Adrenal gland (tissue), 12 donors: ENCODE results near the gene EFHC1. TPM values are rescaled to one million over a fixed set of nuclear protein-coding genes. Genes with fewer than 3 reads are reported as not detected.
A peak's percentile ranks its signal among the peaks of the same experiment; 100 is the strongest.

Source experiments
- DNase-seq, 7 donors: peaks; one replicate each; pipeline ENCODE4 v3.0.0-alpha.2; 2019 to 2020
- H3K27ac ChIP-seq, 5 donors: fragments of 200-600 bp; sonication (generic) in 4 of 5; 1 replicate in 3 of 5; 2 replicates in 2 of 5; pipeline versions ENCODE4 v1.5.1 to v1.8.0; 2016 to 2020; ENCODE audit warnings: mild to moderate bottlenecking in 1 of 5
- H3K27me3 ChIP-seq: fragments of 200-600 bp; 2 replicates; pipeline ENCODE4 v1.8.0; 2021
- H3K36me3 ChIP-seq, 2 donors: fragments of 200-600 bp; replicated peaks in 1 of 2; 1 replicate in 1 of 2; 2 replicates in 1 of 2; pipeline versions ENCODE4 v1.5.1 to v1.8.0; 2018 to 2022
- H3K4me1 ChIP-seq, 2 donors: fragments of 200-600 bp; replicated peaks in 1 of 2; 1 replicate in 1 of 2; 2 replicates in 1 of 2; pipeline versions ENCODE4 v1.5.1 to v1.8.0; 2018 to 2021
- H3K4me3 ChIP-seq, 4 donors: fragments of 200-600 bp; sonication (generic) in 3 of 4; one replicate each; pipeline ENCODE4 v1.5.1; 2016 to 2018
- H3K9me3 ChIP-seq, 3 donors: fragments of 200-600 bp; sonication (generic) in 1 of 3; replicated peaks in 1 of 3; 1 replicate in 2 of 3; 2 replicates in 1 of 3; pipeline versions ENCODE4 v1.5.1 to v1.8.0; 2016 to 2021
- CTCF ChIP-seq, 6 experiments: fragments of 450-650 bp in 4 of 6; fragments of 200-600 bp in 2 of 6; sonication (generic) in 1 of 6; IDR thresholded peaks; 1 replicate in 5 of 6; 2 replicates in 1 of 6; pipeline versions ENCODE4 v1.5.1 to v1.8.0; 2016 to 2021; ENCODE audit warnings: antibody characterized with exemption in 6 of 6, mild to moderate bottlenecking in 2 of 6, moderate library complexity in 1 of 6
- POLR2A ChIP-seq, 2 donors: fragments of 450-650 bp; IDR thresholded peaks; one replicate each; pipeline ENCODE4 v1.6.1; 2017; ENCODE audit warnings: antibody characterized with exemption in 2 of 2, mild to moderate bottlenecking in 2 of 2, moderate library complexity in 1 of 2
- WGBS, 4 donors: extraction: QIAGEN DNeasy Blood & Tissue Kit in 2 of 4; methylation state at CpG; one replicate each; pipeline versions ENCODE4 v1.1.5 to v1.1.7; 2013 to 2017; 5-methylcytosine and 5-hydroxymethylcytosine counted together
- intact Hi-C, 2 donors: fragments of 100-400 bp; cut with DNase I; formaldehyde crosslinking; loops; one replicate each; pipeline versions ENCODE4 v1.14.1 to v1.15.0; 2022 to 2023
- polyA plus RNA-seq, 3 donors: library from polyadenylated mRNA; stranded (reverse); fragments of 200-250 nt in 2 of 3; fragments of 350-450 nt in 1 of 3; fragmentation: Illumina TruSeq in 1 of 3; extraction: RNeasy Lipid Tissue Mini Kit (QIAGEN cat#74804) in 1 of 3; gene quantifications; one replicate each; pipeline ENCODE4 v1.2.3, GENCODE V29; 2013 to 2014
- total RNA-seq, 9 donors: library from RNA; depleted of rRNA in 4 of 9; stranded (reverse); fragments of >200 nt in 4 of 9; fragments of 120-200 nt in 1 of 9; fragmentation: NEBNext Ultra II Directional in 1 of 9; extraction: Animal tissue kit (Norgen Biotek cat#: 25700) in 1 of 9; gene quantifications; one replicate each; pipeline versions ENCODE4 v1.1.0 to v1.2.4, GENCODE V29; 2013 to 2023
- donor health status: healthy with polysubstance abuse.
- donor health status: Bipolar disorder and iron deficiency.
- donor health status: DM: yes; HTN: yes; CAD: no.
- donor health status: DM: no; HTN: no; CAD: no.
- donor health status: DM: no; HTN: no; CAD: no.
- donor health status: DM: yes; HTN: yes; CAD: no.

Gene EFHC1
- total and polyA plus RNA-seq, 12 donors: 4.0 to 47.9 (median 16.8) TPM

DNA sequence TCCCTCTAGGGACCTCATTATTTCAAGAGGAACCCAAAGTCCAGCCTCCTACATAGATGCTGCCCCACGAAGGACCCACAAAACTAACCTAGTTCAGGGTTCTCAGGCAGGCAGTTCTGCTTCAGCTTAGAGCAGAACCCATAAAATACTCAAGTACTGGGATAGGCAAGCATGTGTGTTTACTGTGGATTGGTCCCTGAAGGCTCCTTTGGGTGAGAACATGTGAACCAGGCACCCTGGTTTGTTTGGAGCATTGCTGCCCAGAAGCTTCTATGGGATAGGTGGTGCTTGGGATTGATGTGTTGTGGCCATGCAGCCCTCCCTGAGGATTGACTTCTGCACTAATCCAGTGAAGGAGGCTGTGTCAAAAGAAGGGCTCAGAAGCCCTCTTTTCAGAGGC lies 14.9 kb upstream of the EFHC1 start:
- no peaks in the 10 kb centered on the region for H3K27me3 ChIP-seq
- H3K4me3 ChIP-seq: no peak overlapping the region
- TF ChIP-seq CTCF (IDR thresholded peaks at IDR 0.05): no peak
- no peak for TF ChIP-seq POLR2A (IDR thresholded peaks at IDR 0.05)
- H3K27ac ChIP-seq: no peak overlapping the region
- no peaks in the 10 kb centered on the region for H3K9me3 ChIP-seq
- DNase-seq: no peak
- intact Hi-C loops: loop anchor here in 1 of 2 donors (10.0 kb wide), 1 partner anchor 130 kb away; no protein-coding TSS in a partner anchor
- WGBS, 4 donors: 94 to 100% (median 98%) methylated on average over 1 of the region's 1 CpG
- H3K4me1 ChIP-seq: no peaks in the 10 kb centered on the region
- H3K36me3 ChIP-seq: no peaks in the 10 kb centered on the region

- H3K9me3 ChIP-seq: no peaks in the 10 kb centered on the region
- DNase-seq: peak in 4 of 7 donors; percentile 17 to 40 (median 32)
- no peak overlapping the region for H3K4me3 ChIP-seq
- intact Hi-C loops: loop anchor here in 1 of 2 donors (10.0 kb wide), 1 partner anchor 133 kb away; no protein-coding TSS in a partner anchor
- no peaks in the 10 kb centered on the region for H3K27me3 ChIP-seq
- no peaks in the 10 kb centered on the region for H3K4me1 ChIP-seq
- no peaks in the 10 kb centered on the region for H3K36me3 ChIP-seq
- TF ChIP-seq POLR2A (IDR thresholded peaks at IDR 0.05): no peak
- TF ChIP-seq CTCF (IDR thresholded peaks at IDR 0.05): peak; percentile 23 to 55 (median 50)
- H3K27ac ChIP-seq: no peak overlapping the region
Measured at GRCh38 chr6:52407467-52407866, 12.7 kb upstream of the EFHC1 start.

- Histone ChIP-seq H3K4me1 (no peaks in the 10 kb centered on the region), H3K27ac (no peak overlapping the region), H3K36me3 (no peaks in the 10 kb centered on the region), H3K27me3 (no peaks in the 10 kb centered on the region), H3K9me3 (no peaks in the 10 kb centered on the region), H3K4me3 (no peak overlapping the region)
- WGBS, 4 donors: 37 to 56% (median 44%) methylated on average over 1 of the region's 1 CpG
- TF ChIP-seq CTCF (IDR thresholded peaks at IDR 0.05) (no peak), POLR2A (IDR thresholded peaks at IDR 0.05) (no peak)
- DNase-seq: no peak
- intact Hi-C loops: loop anchor here in 1 of 2 donors (10.0 kb wide), 1 partner anchor 135 kb away; no protein-coding TSS in a partner anchor
Measured at GRCh38 chr6:52409499-52409898, 10.6 kb upstream of the EFHC1 start.

DNA sequence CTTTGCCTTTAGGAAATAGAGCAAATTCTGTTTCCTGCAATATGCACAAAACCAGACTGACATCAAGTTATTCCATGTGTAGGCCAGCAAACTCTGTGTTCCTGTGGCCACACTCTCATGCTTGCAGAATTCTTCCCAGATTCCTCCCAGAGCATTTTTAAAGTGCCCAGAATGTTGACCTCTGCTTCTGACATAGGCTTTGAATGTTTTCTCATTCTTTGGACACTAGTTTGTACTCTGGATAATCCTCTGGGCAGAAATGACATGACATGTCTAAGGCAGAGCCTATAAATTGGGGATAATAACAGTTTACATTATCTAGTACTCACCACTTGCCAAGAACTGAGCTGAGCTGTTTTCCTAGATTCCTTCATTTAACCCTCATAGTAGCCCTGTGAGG lies 9.2 kb upstream of the EFHC1 start:
- Histone ChIP-seq H3K27me3 (no peaks in the 10 kb centered on the region), H3K9me3 (no peaks in the 10 kb centered on the region), H3K36me3 (no peaks in the 10 kb centered on the region), H3K4me3 (no peak overlapping the region), H3K4me1 (peaks cover 0 to 3% of the 10 kb centered on the region in 2 donors), H3K27ac (no peak overlapping the region)
- intact Hi-C loops: loop anchor here in 1 of 2 donors (5.0 kb wide), 1 partner anchor 186 kb away; no protein-coding TSS in a partner anchor
- no peak for DNase-seq
- TF ChIP-seq POLR2A (IDR thresholded peaks at IDR 0.05) (no peak), CTCF (IDR thresholded peaks at IDR 0.05) (no peak)
